CD1c-positive myeloid dendritic cell (primary cell): ENCODE data around the gene SLC30A1.
"Not testable (repeated sequence)": the region's sequence is repeated elsewhere in the genome, so short reads cannot be mapped to it uniquely, and the experiment has no call there.

Experiments used
- DNase-seq: peaks from one replicate; pipeline ENCODE4 v3.0.0-alpha.2; 2016; ENCODE audit errors: extremely low spot score

SLC30A1 gene

GRCh38 chr1:211548321-211549091 is 30.5 kb downstream of the SLC30A1 start:
- no peak for DNase-seq

- no peak for DNase-seq
Measured at GRCh38 chr1:211547710-211548109, 31.3 kb downstream of the SLC30A1 start.

GRCh38 chr1:211546543-211546942 is 32.4 kb downstream of the SLC30A1 start:
- DNase-seq, result no peak

GRCh38 chr1:211543025-211543424 is 35.9 kb downstream of the SLC30A1 start:
- DNase-seq, result no peak

GRCh38 chr1:211541720-211542477 is 37.1 kb downstream of the SLC30A1 start:
- no peak for DNase-seq

GRCh38 chr1:211541278-211541677 is 37.7 kb downstream of the SLC30A1 start:
- no peak for DNase-seq

GRCh38 chr1:211540824-211541223 is 38.1 kb downstream of the SLC30A1 start:
- not testable (repeated sequence) for DNase-seq

- no peak for DNase-seq
Measured at GRCh38 chr1:211538287-211538686, 40.7 kb downstream of the SLC30A1 start.

- DNase-seq, result no peak
Measured at GRCh38 chr1:211537253-211537652, 41.7 kb downstream of the SLC30A1 start.

- DNase-seq, result no peak
Measured at GRCh38 chr1:211536606-211537005, 42.4 kb downstream of the SLC30A1 start.

GRCh38 chr1:211535346-211535745 is 43.6 kb downstream of the SLC30A1 start:
- DNase-seq, result no peak

- DNase-seq, result no peak
Measured at GRCh38 chr1:211534545-211535291, 44.2 kb downstream of the SLC30A1 start.

GRCh38 chr1:211532088-211532444 is 46.9 kb downstream of the SLC30A1 start:
- no peak for DNase-seq

- no peak for DNase-seq
Measured at GRCh38 chr1:211531194-211532087, 47.5 kb downstream of the SLC30A1 start.

- no peak for DNase-seq
Measured at GRCh38 chr1:211530102-211530501, 48.9 kb downstream of the SLC30A1 start.

- DNase-seq, result peak; percentile 27
Measured at GRCh38 chr1:211529453-211529852, 49.5 kb downstream of the SLC30A1 start.

GRCh38 chr1:211529011-211529410 is 50.0 kb downstream of the SLC30A1 start:
- DNase-seq, result no peak

GRCh38 chr1:211527888-211528287 is 51.1 kb downstream of the SLC30A1 start:
- DNase-seq, result no peak

GRCh38 chr1:211527006-211527405 is 52.0 kb downstream of the SLC30A1 start:
- DNase-seq, result no peak

- DNase-seq, result no peak
Measured at GRCh38 chr1:211526101-211526500, 52.9 kb downstream of the SLC30A1 start.

- DNase-seq, result no peak
Measured at GRCh38 chr1:211525101-211525676, 53.8 kb downstream of the SLC30A1 start.
